Measurements from ENCODE around the gene KLK10. TPM values are rescaled to one million over a fixed set of nuclear protein-coding genes. Genes with fewer than 3 reads are reported as not detected.

The KLK10 gene
- total RNA-seq, 2 donors from 2014 or later: 0.46 to 0.91 TPM

GRCh38 chr19:51029718-51030117 is 10.2 kb upstream of the KLK10 start:
- H3K9ac ChIP-seq (ENCODE audit: extremely low read depth, low read length, poor library complexity, severe bottlenecking): no peak overlapping the region
- no peaks in the 10 kb centered on the region for H3K36me3 Mint-ChIP-seq (ENCODE audit: low read depth)
- H3K27me3 Mint-ChIP-seq (ENCODE audit: insufficient read depth): peaks cover 22% of the 10 kb centered on the region

GRCh38 chr19:51027873-51028272 is 8.4 kb upstream of the KLK10 start:
- peaks cover 11% of the 10 kb centered on the region for H3K4me1 ChIP-seq (ENCODE audit: control insufficient read depth, insufficient read depth, low read length)
- no peak overlapping the region for H3K4me3 ChIP-seq (ENCODE audit: low read length)
- DNase-seq: no peak
- Mint-ChIP-seq H3K4me3 (no peak overlapping the region), H3K36me3 (ENCODE audit: low read depth) (no peaks in the 10 kb centered on the region), H3K9me3 (no peaks in the 10 kb centered on the region), H3K27ac (no peak overlapping the region), H3K4me1 (peaks cover 31% of the 10 kb centered on the region), H3K27me3 (ENCODE audit: insufficient read depth) (peaks cover 23% of the 10 kb centered on the region)
- no peak overlapping the region for H3K9ac ChIP-seq (ENCODE audit: extremely low read depth, low read length, poor library complexity, severe bottlenecking)
- TF ChIP-seq CTCF (conservative IDR thresholded peaks at IDR 0.05): no peak
- H3K36me3 ChIP-seq (ENCODE audit: control insufficient read depth, insufficient read depth, low read length): no peaks in the 10 kb centered on the region
- H3K9me3 ChIP-seq (ENCODE audit: control insufficient read depth, low read length): no peaks in the 10 kb centered on the region
- WGBS, 2 experiments (ENCODE audit: insufficient coverage in 1 of 2, insufficient read length in 1 of 2): 90 to 100% methylated on average over 2 to 5 of the region's 5 CpGs
- H3K27me3 ChIP-seq (ENCODE audit: control insufficient read depth, insufficient read depth, low read length, poor library complexity, severe bottlenecking): peaks cover 12% of the 10 kb centered on the region
- H3K27ac ChIP-seq (ENCODE audit: low read depth, low read length): no peak overlapping the region

More at GRCh38 chr19:51029718-51030117, 10.2 kb upstream of the KLK10 start:
- no peaks in the 10 kb centered on the region for H3K36me3 ChIP-seq (ENCODE audit: control insufficient read depth, insufficient read depth, low read length)
- DNase-seq: peak; percentile 66
- H3K4me3 Mint-ChIP-seq: no peak overlapping the region
- H3K4me1 ChIP-seq (ENCODE audit: control insufficient read depth, insufficient read depth, low read length): peaks cover 11% of the 10 kb centered on the region
- TF ChIP-seq CTCF (conservative IDR thresholded peaks at IDR 0.05): no peak
- no peaks in the 10 kb centered on the region for H3K9me3 ChIP-seq (ENCODE audit: control insufficient read depth, low read length)
- no peak overlapping the region for H3K27ac ChIP-seq (ENCODE audit: low read depth, low read length)
- peaks cover 23% of the 10 kb centered on the region for H3K4me1 Mint-ChIP-seq
- WGBS, 2 experiments (ENCODE audit: insufficient coverage in 1 of 2, insufficient read length in 1 of 2): 83 to 100% methylated on average over 1 to 2 of the region's 2 CpGs
- no peak overlapping the region for H3K4me3 ChIP-seq (ENCODE audit: low read length)
- no peaks in the 10 kb centered on the region for H3K27me3 ChIP-seq (ENCODE audit: control insufficient read depth, insufficient read depth, low read length, poor library complexity, severe bottlenecking)
- H3K9me3 Mint-ChIP-seq: no peaks in the 10 kb centered on the region
- H3K27ac Mint-ChIP-seq: no peak overlapping the region

GRCh38 chr19:51027126-51027806 is 7.8 kb upstream of the KLK10 start:
- DNase-seq: no peak
- 85 to 87% methylated on average over 9 to 13 of the region's 14 CpGs for WGBS, 2 experiments (ENCODE audit: insufficient coverage in 1 of 2, insufficient read length in 1 of 2)
- Histone ChIP-seq H3K9me3 (ENCODE audit: control insufficient read depth, low read length) (no peaks in the 10 kb centered on the region), H3K27ac (ENCODE audit: low read depth, low read length) (no peak overlapping the region), H3K27me3 (ENCODE audit: control insufficient read depth, insufficient read depth, low read length, poor library complexity, severe bottlenecking) (peaks cover 18% of the 10 kb centered on the region), H3K36me3 (ENCODE audit: control insufficient read depth, insufficient read depth, low read length) (no peaks in the 10 kb centered on the region), H3K4me3 (ENCODE audit: low read length) (no peak overlapping the region), H3K9ac (ENCODE audit: extremely low read depth, low read length, poor library complexity, severe bottlenecking) (no peak overlapping the region), H3K4me1 (ENCODE audit: control insufficient read depth, insufficient read depth, low read length) (peaks cover 11% of the 10 kb centered on the region)
- TF ChIP-seq CTCF (conservative IDR thresholded peaks at IDR 0.05): no peak
- Mint-ChIP-seq H3K27ac (no peak overlapping the region), H3K27me3 (ENCODE audit: insufficient read depth) (peaks cover 28% of the 10 kb centered on the region), H3K36me3 (ENCODE audit: low read depth) (no peaks in the 10 kb centered on the region), H3K4me1 (peaks cover 36% of the 10 kb centered on the region), H3K9me3 (no peaks in the 10 kb centered on the region), H3K4me3 (no peak overlapping the region)
